ENCODE data around the gene TIGD3. TPM values are rescaled to one million over a fixed set of nuclear protein-coding genes. Genes with fewer than 3 reads are reported as not detected.

TIGD3 gene, protein sequence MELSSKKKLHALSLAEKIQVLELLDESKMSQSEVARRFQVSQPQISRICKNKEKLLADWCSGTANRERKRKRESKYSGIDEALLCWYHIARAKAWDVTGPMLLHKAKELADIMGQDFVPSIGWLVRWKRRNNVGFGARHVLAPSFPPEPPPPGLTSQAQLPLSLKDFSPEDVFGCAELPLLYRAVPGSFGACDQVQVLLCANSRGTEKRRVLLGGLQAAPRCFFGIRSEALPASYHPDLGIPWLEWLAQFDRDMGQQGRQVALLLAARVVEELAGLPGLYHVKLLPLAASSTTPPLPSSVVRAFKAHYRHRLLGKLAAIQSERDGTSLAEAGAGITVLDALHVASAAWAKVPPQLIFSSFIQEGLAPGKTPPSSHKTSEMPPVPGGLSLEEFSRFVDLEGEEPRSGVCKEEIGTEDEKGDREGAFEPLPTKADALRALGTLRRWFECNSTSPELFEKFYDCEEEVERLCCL
- under 0.01 TPM in 2 replicates for total RNA-seq

DNA sequence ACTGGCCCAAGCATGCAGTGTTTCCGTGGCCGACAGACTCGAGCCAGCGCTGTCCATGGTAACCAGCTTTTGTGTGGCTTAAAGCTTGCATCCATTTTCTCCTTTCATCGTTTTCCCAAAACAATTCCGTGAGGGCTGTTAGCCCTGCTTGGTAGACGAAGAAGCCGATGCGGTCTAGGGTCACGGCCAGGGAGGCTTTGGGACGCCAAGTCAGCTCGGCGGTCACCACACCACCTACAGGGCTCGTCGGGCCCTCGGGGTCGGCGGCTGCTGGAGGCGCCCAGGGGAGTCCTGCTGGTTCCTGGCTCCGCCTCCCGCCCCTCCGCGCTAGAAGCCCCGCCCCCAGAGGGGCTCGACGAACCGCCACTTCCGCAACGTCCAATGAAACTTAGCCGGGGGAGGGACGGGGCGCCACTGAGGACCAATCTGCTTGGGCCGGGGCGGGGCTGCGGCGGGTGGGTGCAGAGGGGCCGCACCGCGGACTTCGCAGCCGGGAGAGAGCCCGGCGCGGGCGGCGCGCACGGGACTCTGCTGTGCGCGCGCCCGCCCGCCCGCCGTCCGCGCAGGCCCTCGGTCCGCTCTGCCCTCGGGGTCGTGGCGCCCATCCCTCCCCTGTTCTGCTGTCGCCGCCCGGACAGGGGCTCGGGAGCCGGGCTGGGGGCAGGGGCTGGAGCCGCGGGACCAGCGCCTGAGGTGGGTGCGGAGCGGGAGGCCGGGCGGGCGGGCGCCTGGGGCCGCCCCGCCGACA lies at the start of gene TIGD3:
TIGD3 (plus strand) TSS at position 487 of the 748 bp plus-strand sequence. CDS start 1,058 bp downstream, outside the sequence.

DNA sequence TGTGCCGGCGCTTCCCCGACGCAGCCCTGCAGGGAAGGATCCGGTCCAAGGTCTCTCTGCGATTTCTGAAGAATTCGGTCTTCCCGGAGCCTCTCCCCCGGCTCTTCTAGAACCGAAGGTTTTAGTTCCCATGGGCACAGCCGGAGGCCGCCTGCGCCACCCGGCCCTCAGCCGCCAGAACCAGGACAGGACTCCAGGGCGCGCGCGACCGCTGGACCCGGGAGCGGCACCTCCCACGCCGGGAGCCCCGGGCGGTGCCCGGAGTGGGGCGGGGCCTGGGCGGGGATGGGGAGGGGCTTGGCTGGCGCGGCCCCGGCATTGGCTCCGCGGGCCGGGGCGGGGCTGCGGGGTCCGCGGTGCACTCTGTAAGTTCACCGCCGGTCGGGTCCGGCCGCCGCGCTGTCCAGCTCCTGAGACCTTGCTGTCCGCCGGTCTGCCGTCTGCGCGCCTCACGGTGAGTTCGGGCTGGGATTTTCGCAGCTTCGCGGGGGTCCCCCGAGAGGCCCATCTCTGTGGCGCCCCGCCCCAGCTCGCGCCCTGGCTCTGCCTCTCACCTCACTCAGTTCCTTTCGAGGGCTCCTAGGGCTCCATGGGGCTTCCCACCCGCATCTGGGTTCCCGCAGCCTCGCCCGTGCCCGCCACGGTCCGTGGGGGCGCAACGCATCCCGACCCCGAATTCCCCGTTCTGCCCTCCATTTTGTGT lies 39.9 kb upstream of the TIGD3 start, which contains the start of gene CDC42EP2:
CDC42EP2 (plus strand) TSS at position 366 of the 703 bp plus-strand sequence. CDS start 6,033 bp downstream, outside the sequence.

DNA sequence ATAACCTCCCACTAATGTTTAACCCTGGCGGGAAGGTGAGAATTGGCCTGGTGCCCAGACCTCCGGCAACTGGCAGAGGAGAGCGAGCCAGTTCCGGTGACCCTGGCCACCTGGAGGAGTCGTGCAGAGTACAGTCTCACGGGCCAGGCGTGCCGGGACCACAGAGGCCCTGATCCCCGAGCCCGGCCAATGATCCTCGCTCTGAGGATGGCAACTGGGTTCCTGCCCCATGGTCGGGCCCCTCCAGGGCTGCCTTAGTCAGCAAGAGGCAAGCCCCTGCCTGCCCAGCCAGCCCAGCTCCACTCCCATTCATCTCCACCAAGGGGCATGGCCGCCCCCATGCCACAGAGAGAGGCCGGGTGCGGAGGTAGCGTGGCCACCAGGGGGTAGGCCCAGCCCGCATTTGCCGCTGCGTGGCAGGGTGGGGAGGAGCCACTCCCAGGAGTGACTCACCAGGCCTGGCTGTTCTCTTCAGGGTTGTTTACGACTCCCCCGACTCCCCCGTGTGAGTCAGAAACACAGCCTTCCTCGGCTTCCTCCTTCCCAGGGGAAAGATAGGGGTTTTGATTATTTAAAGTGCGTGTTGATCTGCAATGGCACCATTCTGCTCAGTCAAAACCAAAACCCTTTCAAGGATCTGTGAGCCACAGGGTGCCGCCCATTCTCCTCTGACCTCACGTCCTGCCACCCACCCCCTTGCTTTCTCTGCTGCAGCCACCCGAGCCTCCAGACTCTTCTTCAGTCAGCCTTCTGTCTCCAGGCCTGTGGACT lies 27.7 kb downstream of the TIGD3 start, which contains the start of gene SLC25A45:
SLC25A45 (minus strand) TSS at position 614 of the 771 bp plus-strand sequence. CDS start 695 bp downstream, outside the sequence.

DNA sequence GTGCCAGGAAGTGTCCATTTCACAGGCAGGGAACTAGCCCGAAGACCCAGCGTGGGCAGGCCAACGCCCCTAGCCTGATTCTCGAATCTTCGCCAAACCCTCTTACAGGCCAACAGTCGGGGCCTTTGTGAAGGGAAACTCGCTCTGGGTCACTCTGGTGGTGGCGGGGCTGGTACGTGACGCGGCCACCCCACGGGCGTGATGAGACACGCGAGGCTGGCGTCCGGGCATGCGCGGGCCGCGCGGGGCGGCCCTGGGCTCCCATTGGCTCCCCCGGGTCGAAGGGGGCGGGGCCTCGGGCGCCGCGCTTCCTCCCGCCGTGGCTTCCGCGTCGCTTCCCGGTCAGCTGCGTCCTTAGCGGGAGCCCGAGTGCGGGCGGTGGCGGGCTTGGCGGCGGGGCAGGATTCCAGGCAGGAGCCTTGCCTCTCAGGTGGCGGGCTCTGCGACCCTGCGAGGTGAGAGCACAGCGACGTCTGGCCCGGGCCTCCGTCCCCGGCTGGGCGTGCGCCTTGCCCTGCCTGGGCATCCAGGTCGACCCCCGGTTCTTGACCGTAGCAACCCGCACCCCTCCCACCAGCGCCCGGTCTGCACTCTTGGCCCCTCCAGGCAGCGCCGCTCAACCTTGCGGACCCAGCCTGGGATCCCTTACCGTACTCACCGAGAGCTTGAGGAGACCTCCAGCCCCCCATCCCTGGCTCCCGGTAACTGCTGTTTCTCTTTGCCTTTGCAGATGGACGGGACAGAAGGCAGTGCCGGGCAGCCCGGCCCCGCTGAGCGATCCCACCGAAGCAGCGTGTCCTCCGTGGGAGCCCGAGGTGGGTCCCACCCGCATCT lies 32.0 kb downstream of the TIGD3 start, which contains the start of gene FRMD8:
FRMD8 (plus strand) TSS at position 331 of the 834 bp plus-strand sequence; CDS start at position 731, 400 bp downstream.

Other genes starting within 250 kb of the TIGD3 start
- gene TM7SF2, start 242.9 kb upstream of the TIGD3 start, total RNA-seq = 5.2 and 10.9 TPM in 2 replicates
- gene ZNHIT2, start 237.1 kb upstream of the TIGD3 start, total RNA-seq = 6.4 and 6.6 TPM in 2 replicates
- gene FAU, start 232.6 kb upstream of the TIGD3 start, total RNA-seq = 487 and 512 TPM in 2 replicates
- 25.3 and 35.5 TPM in 2 replicates for gene MRPL49, start 232.4 kb upstream of the TIGD3 start, total RNA-seq
- gene SYVN1, start 220.2 kb upstream of the TIGD3 start, total RNA-seq = 9.5 and 15.5 TPM in 2 replicates
- gene SPDYC, start 184.5 kb upstream of the TIGD3 start, total RNA-seq = not detected in 2 replicates
- gene CAPN1, start 172.8 kb upstream of the TIGD3 start, total RNA-seq = 64.3 and 93.6 TPM in 2 replicates
- gene POLA2, start 92.8 kb upstream of the TIGD3 start, total RNA-seq = 0.69 and 3.5 TPM in 2 replicates
- gene CDC42EP2, start 39.9 kb upstream of the TIGD3 start, total RNA-seq = 15.6 and 33.7 TPM in 2 replicates
- gene DPF2, start 20.9 kb upstream of the TIGD3 start, total RNA-seq = 25.0 and 27.0 TPM in 2 replicates
- gene SLC25A45, start 27.9 kb downstream of the TIGD3 start, total RNA-seq = 0.77 and 0.95 TPM in 2 replicates
- gene FRMD8, start 31.9 kb downstream of the TIGD3 start, total RNA-seq = 17.2 and 23.9 TPM in 2 replicates
- 338 and 347 TPM in 2 replicates for gene NEAT1, start 68.0 kb downstream of the TIGD3 start, total RNA-seq
- 7,849 and 17,081 TPM in 2 replicates for gene MALAT1, start 144.3 kb downstream of the TIGD3 start, total RNA-seq
- gene SCYL1, start 170.3 kb downstream of the TIGD3 start, total RNA-seq = 69.7 and 74.6 TPM in 2 replicates
- gene LTBP3, start 203.6 kb downstream of the TIGD3 start, total RNA-seq = 44.6 and 50.3 TPM in 2 replicates
- 28.4 and 29.9 TPM in 2 replicates for gene ZNRD2, start 215.7 kb downstream of the TIGD3 start, total RNA-seq
- gene FAM89B, start 217.8 kb downstream of the TIGD3 start, total RNA-seq = 12.4 and 13.2 TPM in 2 replicates
- gene EHBP1L1, start 221.3 kb downstream of the TIGD3 start, total RNA-seq = 34.9 and 59.4 TPM in 2 replicates
- 0.09 and 0.16 TPM in 2 replicates for gene KCNK7, start 241.0 kb downstream of the TIGD3 start, total RNA-seq

All from bronchial smooth muscle cell (primary cell).